Cardiac muscle cell (in vitro differentiated cells and primary cell): Measurements from ENCODE around the gene SNHG17. TPM values are rescaled to one million over a fixed set of nuclear protein-coding genes. Genes with fewer than 3 reads are reported as not detected.

Experiments
- DNase-seq, 2 donors: peaks; one replicate each; pipeline versions ENCODE4 v3.0.0 to v3.0.0-alpha.2; 2010 to 2017; ENCODE audit warnings: low read depth in 1 of 2, low spot score in 1 of 2
- H3K27ac ChIP-seq: fragments of 200-600 bp; sonication (generic); 2 replicates; pipeline ENCODE4 v1.5.1; 2016
- H3K27me3 ChIP-seq: fragments of 200-600 bp; sonication (generic); 2 replicates; pipeline ENCODE4 v1.6.0; 2016; ENCODE audit warnings: control low read depth
- H3K36me3 ChIP-seq: fragments of 200-600 bp; sonication (generic); 2 replicates; pipeline ENCODE4 v1.5.1; 2016; ENCODE audit warnings: control low read depth
- H3K4me1 ChIP-seq: fragments of 200-600 bp; sonication (generic); 2 replicates; pipeline ENCODE4 v1.8.1; 2017; ENCODE audit warnings: low read depth, mild to moderate bottlenecking, mixed run types
- H3K4me3 ChIP-seq: fragments of 200-600 bp; sonication (generic); 2 replicates; pipeline ENCODE4 v1.5.1; 2016; ENCODE audit warnings: mild to moderate bottlenecking
- H3K9me3 ChIP-seq: fragments of 200-600 bp; sonication (generic); 2 replicates; pipeline ENCODE4 v1.5.1; 2017; ENCODE audit warnings: low read depth, mild to moderate bottlenecking, control low read depth
- polyA plus RNA-seq: library from polyadenylated mRNA; unstranded; fragments of >200 nt; fragmentation: Nextera tagmentation; extraction: Ambion mirVana; gene quantifications from 2 replicates; pipeline ENCODE4 v1.2.1, GENCODE V29; 2016
- total RNA-seq: library from RNA; depleted of rRNA; stranded (reverse); fragments of >200 nt; gene quantifications from 2 replicates; pipeline ENCODE4 v1.2.3, GENCODE V29; 2016
- TF ChIP-seq, protein P1 (sequence below): IDR thresholded peaks from 2 replicates; pipeline ENCODE4 v1.5.1; 2012; ENCODE audit warnings: low read depth, mild to moderate bottlenecking, low read length

SNHG17 gene
- total and polyA plus RNA-seq, 2 experiments from 2014 or later: 16.6 to 31.8 TPM

DNA sequence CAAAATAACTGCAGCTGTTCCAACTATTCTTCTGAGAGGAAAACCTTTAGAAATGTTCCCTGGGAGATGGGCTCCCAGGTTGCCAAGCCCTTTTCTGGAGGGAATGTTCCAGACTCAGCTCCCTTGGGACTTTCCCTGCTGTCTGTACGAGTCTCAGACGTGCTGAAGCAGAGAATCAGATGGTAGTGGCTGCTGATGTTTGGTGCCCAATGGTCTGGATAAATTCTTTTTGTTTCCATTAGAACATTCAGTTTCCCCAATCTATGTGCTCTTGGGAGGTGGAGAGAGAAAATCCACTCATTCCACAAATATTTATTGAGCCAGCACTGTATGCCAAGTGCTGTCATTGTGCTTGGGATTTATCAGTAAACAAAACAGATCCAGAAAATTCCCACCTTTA, 40.0 kb downstream of the SNHG17 start:
- DNase-seq: peak in 1 of 2 donors; percentile 58
- TF ChIP-seq, protein P1, sequence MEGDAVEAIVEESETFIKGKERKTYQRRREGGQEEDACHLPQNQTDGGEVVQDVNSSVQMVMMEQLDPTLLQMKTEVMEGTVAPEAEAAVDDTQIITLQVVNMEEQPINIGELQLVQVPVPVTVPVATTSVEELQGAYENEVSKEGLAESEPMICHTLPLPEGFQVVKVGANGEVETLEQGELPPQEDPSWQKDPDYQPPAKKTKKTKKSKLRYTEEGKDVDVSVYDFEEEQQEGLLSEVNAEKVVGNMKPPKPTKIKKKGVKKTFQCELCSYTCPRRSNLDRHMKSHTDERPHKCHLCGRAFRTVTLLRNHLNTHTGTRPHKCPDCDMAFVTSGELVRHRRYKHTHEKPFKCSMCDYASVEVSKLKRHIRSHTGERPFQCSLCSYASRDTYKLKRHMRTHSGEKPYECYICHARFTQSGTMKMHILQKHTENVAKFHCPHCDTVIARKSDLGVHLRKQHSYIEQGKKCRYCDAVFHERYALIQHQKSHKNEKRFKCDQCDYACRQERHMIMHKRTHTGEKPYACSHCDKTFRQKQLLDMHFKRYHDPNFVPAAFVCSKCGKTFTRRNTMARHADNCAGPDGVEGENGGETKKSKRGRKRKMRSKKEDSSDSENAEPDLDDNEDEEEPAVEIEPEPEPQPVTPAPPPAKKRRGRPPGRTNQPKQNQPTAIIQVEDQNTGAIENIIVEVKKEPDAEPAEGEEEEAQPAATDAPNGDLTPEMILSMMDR: no peak
- H3K9me3 ChIP-seq: no peaks in the 10 kb centered on the region
- H3K4me1 ChIP-seq: no peaks in the 10 kb centered on the region
- H3K4me3 ChIP-seq: no peak overlapping the region
- H3K27ac ChIP-seq: no peak overlapping the region
- no peaks in the 10 kb centered on the region for H3K27me3 ChIP-seq
- H3K36me3 ChIP-seq: no peaks in the 10 kb centered on the region

- Histone ChIP-seq H3K9me3 (no peaks in the 10 kb centered on the region), H3K4me1 (no peaks in the 10 kb centered on the region), H3K27ac (no peak overlapping the region), H3K36me3 (no peaks in the 10 kb centered on the region), H3K4me3 (no peak overlapping the region), H3K27me3 (no peaks in the 10 kb centered on the region)
- DNase-seq: no peak
- TF ChIP-seq, protein P1: no peak
Observed at GRCh38 chr20:38393259-38393658, 41.9 kb downstream of the SNHG17 start.

DNA sequence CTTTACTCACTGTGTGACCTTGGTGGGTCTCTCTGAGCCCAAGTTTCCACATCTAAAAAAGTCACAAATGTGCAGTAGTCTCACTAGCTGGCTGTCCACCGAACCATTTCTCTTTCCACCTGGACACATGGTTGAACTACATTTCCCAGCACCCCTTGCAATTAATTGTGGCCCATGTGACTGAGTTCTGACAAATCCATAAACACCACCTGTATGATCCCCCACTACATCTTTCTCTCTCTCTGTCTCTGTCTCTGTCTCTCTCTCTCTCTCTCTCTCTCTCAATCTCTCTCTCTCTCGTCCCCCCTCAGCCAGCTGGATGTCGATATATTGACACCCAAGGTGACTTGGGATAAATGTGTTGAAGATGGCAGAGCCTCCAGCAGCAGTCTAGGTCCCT, 42.8 kb downstream of the SNHG17 start:
- no peaks in the 10 kb centered on the region for H3K27me3 ChIP-seq
- TF ChIP-seq, protein P1: no peak
- no peaks in the 10 kb centered on the region for H3K4me1 ChIP-seq
- H3K4me3 ChIP-seq: no peak overlapping the region
- no peaks in the 10 kb centered on the region for H3K36me3 ChIP-seq
- DNase-seq: no peak
- no peaks in the 10 kb centered on the region for H3K9me3 ChIP-seq
- H3K27ac ChIP-seq: no peak overlapping the region

DNA sequence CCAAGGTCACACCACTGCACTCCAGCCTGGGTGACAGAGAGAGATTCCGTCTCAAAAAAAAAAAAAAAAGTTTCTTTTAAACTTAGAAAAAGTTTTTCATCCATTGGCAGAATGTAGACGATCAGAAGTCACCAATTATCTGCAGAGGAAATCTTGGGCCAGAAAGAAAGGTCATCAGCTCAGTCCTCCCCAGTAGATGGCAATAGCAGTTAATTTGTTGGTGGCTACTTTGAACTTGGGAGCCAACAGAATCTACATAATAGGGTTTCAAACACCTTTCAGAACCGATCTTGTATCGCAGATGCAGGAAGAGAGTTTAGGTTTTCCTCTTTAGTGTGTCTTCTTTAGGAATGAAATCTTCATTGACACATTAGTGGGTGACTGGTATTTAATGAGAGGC, 47.2 kb downstream of the SNHG17 start:
- Histone ChIP-seq H3K36me3 (no peaks in the 10 kb centered on the region), H3K4me1 (no peaks in the 10 kb centered on the region), H3K9me3 (no peaks in the 10 kb centered on the region), H3K4me3 (no peak overlapping the region), H3K27me3 (no peaks in the 10 kb centered on the region), H3K27ac (no peak overlapping the region)
- no peak for DNase-seq
- TF ChIP-seq, protein P1: no peak

GRCh38 chr20:38386851-38387250, 48.3 kb downstream of the SNHG17 start:
- DNase-seq: no peak
- H3K27ac ChIP-seq: no peak overlapping the region
- no peaks in the 10 kb centered on the region for H3K36me3 ChIP-seq
- H3K4me3 ChIP-seq: no peak overlapping the region
- TF ChIP-seq, protein P1: no peak
- no peaks in the 10 kb centered on the region for H3K9me3 ChIP-seq
- no peaks in the 10 kb centered on the region for H3K27me3 ChIP-seq
- H3K4me1 ChIP-seq: no peaks in the 10 kb centered on the region

DNA sequence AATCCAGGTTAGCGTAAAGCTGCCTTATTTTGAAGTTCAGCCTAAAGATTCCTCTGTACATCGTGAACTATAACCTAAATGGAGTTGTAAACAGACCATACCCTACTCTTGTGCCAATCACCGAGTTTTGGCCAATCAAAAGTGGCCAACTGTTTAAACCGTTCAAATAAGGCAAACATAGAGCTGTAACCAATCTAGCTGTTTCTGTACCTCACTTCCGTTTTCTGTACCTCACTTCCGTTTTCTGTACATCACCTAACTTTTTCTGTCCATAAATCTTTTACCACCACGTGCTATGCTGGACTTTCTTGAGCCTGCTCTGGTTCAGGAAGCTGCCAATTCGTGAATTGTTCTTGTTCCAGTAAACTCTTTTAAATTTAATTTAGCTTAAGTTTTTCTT, 49.1 kb downstream of the SNHG17 start:
- no peak overlapping the region for H3K4me3 ChIP-seq
- DNase-seq: no peak
- TF ChIP-seq, protein P1: no peak

More for the DNA sequence above, 49.1 kb downstream of the SNHG17 start:
- no peaks in the 10 kb centered on the region for H3K4me1 ChIP-seq
- H3K9me3 ChIP-seq: no peaks in the 10 kb centered on the region
- no peaks in the 10 kb centered on the region for H3K36me3 ChIP-seq
- no peaks in the 10 kb centered on the region for H3K27me3 ChIP-seq
- no peak overlapping the region for H3K27ac ChIP-seq
